Sigmoid colon (tissue), 7 donors: ENCODE data around the gene TGFBR2. TPM values are rescaled to one million over a fixed set of nuclear protein-coding genes. Genes with fewer than 3 reads are reported as not detected.
"Not testable (repeated sequence)": the region's sequence is repeated elsewhere in the genome, so short reads cannot be mapped to it uniquely, and the experiment has no call there.

ENCODE experiments used
- DNase-seq: peaks from one replicate; pipeline ENCODE4 v3.0.0-alpha.2; 2019
- H3K27ac ChIP-seq, 4 donors: fragments of 200-600 bp; sonication (generic); one replicate each; pipeline ENCODE4 v1.5.1; 2016 to 2019; ENCODE audit warnings: mild to moderate bottlenecking in 1 of 4
- H3K27me3 ChIP-seq, 3 donors: fragments of 200-600 bp; sonication (generic); one replicate each; pipeline ENCODE4 v1.5.1; 2019; ENCODE audit warnings: mild to moderate bottlenecking in 1 of 3
- H3K36me3 ChIP-seq, 4 donors: fragments of 200-600 bp; sonication (generic); one replicate each; pipeline ENCODE4 v1.5.1; 2016 to 2019
- H3K4me1 ChIP-seq, 4 donors: fragments of 200-600 bp; sonication (generic); one replicate each; pipeline ENCODE4 v1.5.1; 2017 to 2019
- H3K4me3 ChIP-seq, 4 donors: fragments of 200-600 bp; sonication (generic); one replicate each; pipeline ENCODE4 v1.5.1; 2017 to 2019; ENCODE audit warnings: mild to moderate bottlenecking in 2 of 4, moderate library complexity in 1 of 4
- H3K9me3 ChIP-seq, 4 donors: fragments of 200-600 bp in 3 of 4; sonication (generic) in 3 of 4; one replicate each; pipeline versions ENCODE4 v1.5.1 to v1.6.1; 2013 to 2019
- EP300 ChIP-seq, 4 donors: sonication (generic); formaldehyde crosslinking; IDR thresholded peaks; one replicate each; pipeline ENCODE4 v1.6.1; 2017; ENCODE audit warnings: antibody characterized with exemption in 4 of 4
- POLR2A ChIP-seq, 2 donors: fragments of 450-650 bp; IDR thresholded peaks; one replicate each; pipeline ENCODE4 v1.6.1; 2016; ENCODE audit warnings: antibody characterized with exemption in 2 of 2, mild to moderate bottlenecking in 2 of 2, moderate library complexity in 2 of 2
- POLR2AphosphoS5 ChIP-seq, 4 donors: sonication (generic); formaldehyde crosslinking; IDR thresholded peaks; one replicate each; pipeline ENCODE4 v1.6.1; 2017; ENCODE audit warnings: antibody characterized with exemption in 4 of 4
- WGBS, 2 donors: extraction: QIAGEN DNeasy Blood & Tissue Kit; methylation state at CpG; one replicate each; pipeline ENCODE4 v1.1.7; 2013; 5-methylcytosine and 5-hydroxymethylcytosine counted together
- intact Hi-C: fragments of 100-400 bp; cut with DNase I; formaldehyde crosslinking; loops from one replicate; pipeline ENCODE4 v1.15.1; 2023
- polyA plus RNA-seq, 3 donors: library from polyadenylated mRNA; stranded (reverse); fragments of 200-250 nt; gene quantifications; one replicate each; pipeline ENCODE4 v1.2.3, GENCODE V29; 2013
- total RNA-seq, 4 donors: library from RNA; depleted of rRNA; stranded (reverse); fragments of >200 nt; gene quantifications; one replicate each; pipeline ENCODE4 v1.1.0, GENCODE V29; 2016
- TF ChIP-seq, protein P1 (sequence below), 4 experiments: fragments of 450-650 bp in 3 of 4; fragments of 200-600 bp in 1 of 4; IDR thresholded peaks; one replicate each; pipeline ENCODE4 v1.5.1; 2016 to 2019; ENCODE audit warnings: antibody characterized with exemption in 4 of 4, mild to moderate bottlenecking in 3 of 4, moderate library complexity in 2 of 4
- donor health status: healthy with polysubstance abuse.
- donor health status: Bipolar disorder and iron deficiency.
- donor health status: healthy.

TGFBR2 gene
- total and polyA plus RNA-seq, 7 donors = 9.9 to 243 (median 215) TPM

DNA sequence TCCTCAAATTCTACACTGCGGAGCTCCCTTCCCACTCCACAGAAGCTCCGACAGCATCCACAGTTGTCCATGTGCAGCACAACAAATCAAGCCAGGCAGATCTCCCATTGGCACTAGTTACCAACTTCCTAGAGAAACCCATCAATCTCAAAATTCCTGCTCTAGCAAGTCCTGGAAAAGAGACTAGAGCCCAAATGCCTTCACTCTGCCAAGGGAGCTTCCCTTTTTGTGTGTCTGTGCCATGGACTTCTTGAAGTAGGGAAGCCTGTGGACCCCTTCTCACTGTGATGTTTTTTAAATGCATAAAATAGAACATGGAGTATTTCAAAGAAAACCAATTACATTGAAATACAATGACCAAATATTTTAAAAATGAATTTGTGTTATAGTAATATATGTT lies 59.1 kb downstream of the TGFBR2 start:
- Histone ChIP-seq H3K4me3 (no peak overlapping the region), H3K36me3 (peaks cover 0 to 32% (median 7%) of the 10 kb centered on the region in 4 donors), H3K27ac (peak overlapping the region in 1 of 4 donors; percentile 1), H3K4me1 (peaks cover 0 to 72% (median 45%) of the 10 kb centered on the region in 4 donors), H3K27me3 (no peaks in the 10 kb centered on the region), H3K9me3 (no peaks in the 10 kb centered on the region)
- intact Hi-C loops = loop anchor here (1.0 kb wide), 1 partner anchor 10 kb away; no protein-coding TSS in a partner anchor
- DNase-seq = no peak
- 97 to 100% methylated on average over 2 of the region's 2 CpGs for WGBS, 2 donors
- TF ChIP-seq POLR2A (IDR thresholded peaks at IDR 0.05) = no peak

DNA sequence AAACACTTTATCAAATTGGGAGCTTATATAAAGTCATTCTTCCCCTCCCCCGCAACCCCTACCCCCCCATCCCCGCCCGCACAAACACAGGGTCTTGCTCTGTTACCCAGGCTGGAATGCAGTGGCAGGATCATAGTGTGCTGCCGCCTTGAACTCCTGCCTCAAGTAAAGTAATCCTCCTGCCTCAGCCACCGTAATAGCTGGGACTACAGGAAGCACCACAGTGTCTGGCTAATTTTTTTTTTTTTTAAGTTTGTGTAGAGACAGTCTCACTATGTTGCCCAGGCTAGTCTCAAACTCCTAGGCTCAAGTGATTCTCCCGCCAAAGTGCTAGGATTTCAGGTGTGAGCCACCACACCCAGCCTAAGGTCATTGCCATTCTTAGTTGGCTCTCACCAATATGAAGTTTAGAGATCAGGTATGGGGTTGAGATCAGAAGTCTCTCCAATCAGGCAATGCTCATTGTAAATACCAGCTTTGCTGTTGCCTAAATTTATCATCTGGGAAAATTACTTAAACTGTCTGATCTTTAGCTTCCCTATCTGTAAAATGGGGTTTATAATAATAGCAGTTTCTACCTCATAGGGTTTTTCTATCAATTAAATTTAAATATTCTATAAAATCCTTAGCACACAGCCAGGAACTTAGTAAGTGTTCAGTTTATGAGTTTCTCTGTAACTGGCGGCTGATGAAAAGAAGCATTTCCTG lies 60.3 kb downstream of the TGFBR2 start:
- WGBS, 2 donors = 67 to 72% methylated on average over 7 of the region's 7 CpGs
- H3K36me3 ChIP-seq = peaks cover 2 to 37% (median 10%) of the 10 kb centered on the region in 4 donors
- intact Hi-C loops = no loop called here
- H3K9me3 ChIP-seq = no peaks in the 10 kb centered on the region
- no peak overlapping the region for H3K4me3 ChIP-seq
- H3K4me1 ChIP-seq = peaks cover 0 to 60% (median 37%) of the 10 kb centered on the region in 4 donors
- peak overlapping the region in 2 of 4 donors; percentile 6 to 22 for H3K27ac ChIP-seq
- TF ChIP-seq, protein P1, sequence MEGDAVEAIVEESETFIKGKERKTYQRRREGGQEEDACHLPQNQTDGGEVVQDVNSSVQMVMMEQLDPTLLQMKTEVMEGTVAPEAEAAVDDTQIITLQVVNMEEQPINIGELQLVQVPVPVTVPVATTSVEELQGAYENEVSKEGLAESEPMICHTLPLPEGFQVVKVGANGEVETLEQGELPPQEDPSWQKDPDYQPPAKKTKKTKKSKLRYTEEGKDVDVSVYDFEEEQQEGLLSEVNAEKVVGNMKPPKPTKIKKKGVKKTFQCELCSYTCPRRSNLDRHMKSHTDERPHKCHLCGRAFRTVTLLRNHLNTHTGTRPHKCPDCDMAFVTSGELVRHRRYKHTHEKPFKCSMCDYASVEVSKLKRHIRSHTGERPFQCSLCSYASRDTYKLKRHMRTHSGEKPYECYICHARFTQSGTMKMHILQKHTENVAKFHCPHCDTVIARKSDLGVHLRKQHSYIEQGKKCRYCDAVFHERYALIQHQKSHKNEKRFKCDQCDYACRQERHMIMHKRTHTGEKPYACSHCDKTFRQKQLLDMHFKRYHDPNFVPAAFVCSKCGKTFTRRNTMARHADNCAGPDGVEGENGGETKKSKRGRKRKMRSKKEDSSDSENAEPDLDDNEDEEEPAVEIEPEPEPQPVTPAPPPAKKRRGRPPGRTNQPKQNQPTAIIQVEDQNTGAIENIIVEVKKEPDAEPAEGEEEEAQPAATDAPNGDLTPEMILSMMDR (IDR thresholded peaks at IDR 0.05) = no peak
- TF ChIP-seq EP300 (IDR thresholded peaks at IDR 0.05) = no peak
- no peak for TF ChIP-seq POLR2A (IDR thresholded peaks at IDR 0.05)
- no peak for TF ChIP-seq POLR2AphosphoS5 (IDR thresholded peaks at IDR 0.05)
- no peaks in the 10 kb centered on the region for H3K27me3 ChIP-seq
- DNase-seq = no peak

DNA sequence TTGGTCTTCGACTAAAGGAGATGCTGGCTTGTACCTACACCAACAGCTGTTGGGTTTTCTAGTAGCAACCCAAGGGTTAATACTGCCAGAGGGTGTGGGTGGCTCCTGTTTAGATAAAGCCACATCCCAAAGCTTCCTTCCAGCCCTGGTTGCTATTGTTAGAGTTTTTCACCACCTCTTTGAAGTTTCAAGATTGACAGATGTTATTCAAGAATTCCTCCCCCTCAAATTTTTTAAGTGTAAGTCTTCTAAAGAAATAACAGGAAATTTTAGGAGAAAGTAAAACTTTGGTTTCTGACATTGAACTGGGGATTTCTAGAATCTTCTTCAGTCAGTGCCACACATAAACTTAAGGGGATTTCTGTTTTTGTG lies 60.9 kb downstream of the TGFBR2 start:
- Histone ChIP-seq H3K9me3 (no peaks in the 10 kb centered on the region), H3K27me3 (no peaks in the 10 kb centered on the region), H3K27ac (peak overlapping the region in 2 of 4 donors; percentile 6 to 22), H3K4me1 (peaks cover 0 to 59% (median 38%) of the 10 kb centered on the region in 4 donors), H3K36me3 (peaks cover 8 to 37% (median 15%) of the 10 kb centered on the region in 4 donors), H3K4me3 (no peak overlapping the region)
- 17 to 42% methylated on average over 1 of the region's 1 CpG for WGBS, 2 donors
- no peak for TF ChIP-seq POLR2AphosphoS5 (IDR thresholded peaks at IDR 0.05)
- TF ChIP-seq POLR2A (IDR thresholded peaks at IDR 0.05) = no peak
- no peak for TF ChIP-seq EP300 (IDR thresholded peaks at IDR 0.05)
- TF ChIP-seq, protein P1 (IDR thresholded peaks at IDR 0.05) = no peak
- no peak for DNase-seq
- intact Hi-C loops = no loop called here

DNA sequence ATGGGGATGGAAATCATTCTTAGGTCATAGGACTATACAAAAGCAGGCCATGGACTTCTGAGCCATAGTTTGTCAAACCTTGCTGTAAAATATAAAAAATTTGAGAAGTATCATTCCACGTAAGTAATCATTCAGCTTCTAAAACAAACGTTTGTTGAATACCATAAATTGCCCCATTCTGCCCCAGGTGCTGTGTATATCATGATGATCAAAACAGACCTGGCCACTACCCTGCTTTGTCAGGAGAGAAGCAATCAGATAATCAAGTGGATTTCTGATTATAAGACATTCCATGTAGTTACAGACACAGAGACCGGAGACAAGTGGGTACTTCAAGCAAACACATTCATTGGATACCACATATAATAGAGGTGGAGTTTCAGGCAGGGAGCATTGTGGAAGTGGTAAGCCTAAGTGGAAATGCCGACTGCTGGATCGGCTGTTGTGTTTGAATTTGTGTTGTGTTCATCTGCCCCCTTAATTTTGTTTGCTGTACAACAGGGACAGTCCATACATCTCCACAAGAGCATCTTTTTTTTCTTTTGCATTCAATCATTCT lies 61.7 kb downstream of the TGFBR2 start:
- H3K36me3 ChIP-seq = peaks cover 10 to 45% (median 17%) of the 10 kb centered on the region in 4 donors
- 74 to 79% methylated on average over 5 of the region's 5 CpGs for WGBS, 2 donors

DNA sequence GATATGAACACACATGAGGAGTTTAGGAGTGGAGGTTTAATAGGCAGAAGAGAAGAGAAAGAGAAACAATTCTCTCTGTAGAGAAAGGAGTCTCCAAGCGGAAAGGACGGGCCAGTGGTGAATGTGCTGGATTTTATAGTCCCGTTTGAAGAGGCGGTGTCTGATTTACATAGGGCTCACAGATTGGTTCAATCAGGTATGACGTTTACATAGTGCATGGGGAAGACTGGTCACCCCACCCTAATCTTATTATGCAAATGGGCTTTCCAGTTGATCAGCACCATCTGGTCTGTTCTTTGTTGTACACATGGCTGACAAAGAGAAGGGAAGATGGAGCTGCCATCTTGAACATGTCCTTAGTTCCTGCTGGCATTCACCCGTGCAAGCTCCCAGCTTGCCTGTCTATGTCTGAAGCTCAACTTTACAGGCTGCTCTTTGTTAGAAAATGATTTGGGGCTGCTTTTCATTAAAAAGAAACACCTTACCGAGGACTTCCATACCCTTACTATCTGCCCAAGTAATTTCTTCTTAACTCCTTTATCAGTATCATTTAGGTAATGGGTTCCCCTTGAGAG lies 63.0 kb downstream of the TGFBR2 start:
- H3K27me3 ChIP-seq, H3K9me3 ChIP-seq, H3K4me3 ChIP-seq, H3K27ac ChIP-seq, intact Hi-C loops, DNase-seq: not testable (repeated sequence)
- Histone ChIP-seq H3K36me3 (peaks cover 11 to 55% (median 21%) of the 10 kb centered on the region in 4 donors), H3K4me1 (peaks cover 0 to 56% (median 41%) of the 10 kb centered on the region in 4 donors)
- WGBS, 2 donors = 93 to 96% methylated on average over 7 of the region's 7 CpGs

More for the DNA sequence above, 61.7 kb downstream of the TGFBR2 start:
- intact Hi-C loops = no loop called here
- H3K4me3 ChIP-seq = no peak overlapping the region
- H3K4me1 ChIP-seq = peaks cover 0 to 59% (median 40%) of the 10 kb centered on the region in 4 donors
- H3K27ac ChIP-seq = peak overlapping the region in 1 of 4 donors; percentile 6
- no peak for DNase-seq
- no peaks in the 10 kb centered on the region for H3K9me3 ChIP-seq
- TF ChIP-seq POLR2A (IDR thresholded peaks at IDR 0.05) = no peak
- TF ChIP-seq, protein P1 (IDR thresholded peaks at IDR 0.05) = no peak
- TF ChIP-seq POLR2AphosphoS5 (IDR thresholded peaks at IDR 0.05) = peak in 1 of 4 donors; percentile 25
- no peaks in the 10 kb centered on the region for H3K27me3 ChIP-seq
